Upper lobe of right lung (tissue), 1 donor: ENCODE results near the gene PCDHGA1. TPM values are rescaled to one million over a fixed set of nuclear protein-coding genes. Genes with fewer than 3 reads are reported as not detected.
"Not testable (repeated sequence)": the region's sequence is repeated elsewhere in the genome, so short reads cannot be mapped to it uniquely, and the experiment has no call there.

Experiments used
- ATAC-seq: fragments of 200-7000 bp; cut with Tn5 transposase; one replicate; pipeline ENCODE4 v1.9.1; 2020; ENCODE audit warnings: mild to moderate bottlenecking, moderate library complexity
- DNase-seq: peaks from one replicate; pipeline ENCODE4 v3.0.0-alpha.2; 2020
- H3K27ac ChIP-seq: fragments of 200-600 bp; one replicate; pipeline ENCODE4 v1.8.0; 2022
- H3K27me3 ChIP-seq: fragments of 200-600 bp; one replicate; pipeline ENCODE4 v1.8.0; 2022; ENCODE audit warnings: mild to moderate bottlenecking
- H3K36me3 ChIP-seq: fragments of 200-600 bp; one replicate; pipeline ENCODE4 v1.8.0; 2022
- H3K4me1 ChIP-seq: fragments of 200-600 bp; one replicate; pipeline ENCODE4 v1.8.0; 2022
- H3K4me3 ChIP-seq: fragments of 200-600 bp; one replicate; pipeline ENCODE4 v1.8.0; 2022; ENCODE audit warnings: mild to moderate bottlenecking
- H3K9me3 ChIP-seq: fragments of 200-600 bp; one replicate; pipeline ENCODE4 v1.8.0; 2022
- intact Hi-C: fragments of 100-400 bp; cut with DNase I; formaldehyde crosslinking; loops from one replicate; pipeline ENCODE4 v1.11.0; 2022
- total RNA-seq: library from RNA; stranded (reverse); fragmentation: NEBNext Ultra II Directional; extraction: Animal tissue kit (Norgen Biotek cat#: 25700); gene quantifications from one replicate; pipeline ENCODE4 v1.2.1, GENCODE V29; 2021
- TF ChIP-seq, protein P1 (sequence below): fragments of 200-600 bp; IDR thresholded peaks from one replicate; pipeline ENCODE4 v1.8.0; 2022; ENCODE audit warnings: antibody characterized with exemption
- donor health status: DM: no; HTN: yes; CAD: no; lungs with severe emphysema.

Gene PCDHGA1
- total RNA-seq, 1 donor from 2014 or later = 0.46 TPM

DNA sequence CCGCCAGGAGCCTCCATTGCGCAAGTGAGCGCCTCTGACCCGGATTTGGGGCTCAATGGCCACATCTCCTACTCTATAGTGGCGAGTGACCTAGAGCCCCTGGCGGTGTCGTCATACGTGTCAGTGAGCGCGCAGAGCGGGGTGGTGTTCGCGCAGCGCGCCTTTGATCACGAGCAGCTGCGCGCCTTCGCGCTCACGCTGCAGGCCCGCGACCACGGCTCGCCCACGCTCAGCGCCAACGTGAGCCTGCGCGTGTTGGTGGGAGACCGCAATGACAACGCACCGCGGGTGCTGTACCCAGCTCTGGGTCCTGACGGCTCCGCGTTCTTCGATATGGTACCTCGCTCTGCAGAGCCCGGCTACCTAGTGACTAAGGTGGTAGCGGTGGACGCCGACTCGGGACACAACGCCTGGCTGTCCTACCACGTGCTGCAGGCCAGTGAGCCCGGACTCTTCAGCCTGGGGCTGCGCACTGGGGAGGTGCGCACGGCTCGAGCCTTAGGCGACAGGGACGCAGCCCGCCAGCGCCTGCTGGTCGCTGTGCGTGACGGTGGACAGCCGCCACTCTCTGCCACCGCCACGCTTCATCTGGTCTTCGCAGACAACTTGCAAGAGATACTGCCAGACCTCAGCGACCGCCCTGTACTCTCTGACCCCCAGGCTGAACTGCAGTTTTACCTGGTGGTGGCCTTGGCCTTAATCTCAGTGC is 79.4 kb downstream of the PCDHGA1 start:
- Histone ChIP-seq H3K4me3 (no peak overlapping the region), H3K9me3 (peaks cover 50% of the 10 kb centered on the region), H3K27ac (no peak overlapping the region), H3K4me1 (no peaks in the 10 kb centered on the region), H3K36me3 (no peaks in the 10 kb centered on the region), H3K27me3 (peaks cover 11% of the 10 kb centered on the region)
- ATAC-seq (no peak), DNase-seq (no peak)
- TF ChIP-seq, protein P1, sequence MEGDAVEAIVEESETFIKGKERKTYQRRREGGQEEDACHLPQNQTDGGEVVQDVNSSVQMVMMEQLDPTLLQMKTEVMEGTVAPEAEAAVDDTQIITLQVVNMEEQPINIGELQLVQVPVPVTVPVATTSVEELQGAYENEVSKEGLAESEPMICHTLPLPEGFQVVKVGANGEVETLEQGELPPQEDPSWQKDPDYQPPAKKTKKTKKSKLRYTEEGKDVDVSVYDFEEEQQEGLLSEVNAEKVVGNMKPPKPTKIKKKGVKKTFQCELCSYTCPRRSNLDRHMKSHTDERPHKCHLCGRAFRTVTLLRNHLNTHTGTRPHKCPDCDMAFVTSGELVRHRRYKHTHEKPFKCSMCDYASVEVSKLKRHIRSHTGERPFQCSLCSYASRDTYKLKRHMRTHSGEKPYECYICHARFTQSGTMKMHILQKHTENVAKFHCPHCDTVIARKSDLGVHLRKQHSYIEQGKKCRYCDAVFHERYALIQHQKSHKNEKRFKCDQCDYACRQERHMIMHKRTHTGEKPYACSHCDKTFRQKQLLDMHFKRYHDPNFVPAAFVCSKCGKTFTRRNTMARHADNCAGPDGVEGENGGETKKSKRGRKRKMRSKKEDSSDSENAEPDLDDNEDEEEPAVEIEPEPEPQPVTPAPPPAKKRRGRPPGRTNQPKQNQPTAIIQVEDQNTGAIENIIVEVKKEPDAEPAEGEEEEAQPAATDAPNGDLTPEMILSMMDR = no peak
- intact Hi-C loops = no loop called here

DNA sequence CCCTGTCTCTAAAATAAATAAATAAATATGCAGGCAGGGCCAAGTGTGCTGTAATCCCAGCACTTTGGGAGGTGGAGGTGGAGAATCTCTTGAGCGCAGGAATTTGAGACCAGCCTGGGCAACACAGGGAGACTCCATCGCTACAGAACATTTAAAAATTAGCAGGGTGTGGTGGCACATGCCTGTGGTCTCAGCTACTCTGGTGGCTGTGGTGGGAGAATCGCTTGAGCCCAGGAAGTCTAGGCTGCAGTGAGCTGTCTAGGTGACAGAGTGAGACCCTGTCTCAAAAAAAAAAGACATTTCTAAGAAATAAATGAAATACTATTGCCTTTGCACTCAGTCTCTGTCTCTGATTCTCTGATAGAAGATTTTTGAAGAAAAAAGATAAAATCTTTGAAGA is 81.3 kb downstream of the PCDHGA1 start:
- TF ChIP-seq, protein P1 = no peak
- Histone ChIP-seq H3K27ac (no peak overlapping the region), H3K4me3 (no peak overlapping the region), H3K36me3 (no peaks in the 10 kb centered on the region), H3K9me3 (peaks cover 49% of the 10 kb centered on the region), H3K27me3 (peaks cover 11% of the 10 kb centered on the region), H3K4me1 (no peaks in the 10 kb centered on the region)
- no peak for DNase-seq
- no peak for ATAC-seq
- intact Hi-C loops = no loop called here

DNA sequence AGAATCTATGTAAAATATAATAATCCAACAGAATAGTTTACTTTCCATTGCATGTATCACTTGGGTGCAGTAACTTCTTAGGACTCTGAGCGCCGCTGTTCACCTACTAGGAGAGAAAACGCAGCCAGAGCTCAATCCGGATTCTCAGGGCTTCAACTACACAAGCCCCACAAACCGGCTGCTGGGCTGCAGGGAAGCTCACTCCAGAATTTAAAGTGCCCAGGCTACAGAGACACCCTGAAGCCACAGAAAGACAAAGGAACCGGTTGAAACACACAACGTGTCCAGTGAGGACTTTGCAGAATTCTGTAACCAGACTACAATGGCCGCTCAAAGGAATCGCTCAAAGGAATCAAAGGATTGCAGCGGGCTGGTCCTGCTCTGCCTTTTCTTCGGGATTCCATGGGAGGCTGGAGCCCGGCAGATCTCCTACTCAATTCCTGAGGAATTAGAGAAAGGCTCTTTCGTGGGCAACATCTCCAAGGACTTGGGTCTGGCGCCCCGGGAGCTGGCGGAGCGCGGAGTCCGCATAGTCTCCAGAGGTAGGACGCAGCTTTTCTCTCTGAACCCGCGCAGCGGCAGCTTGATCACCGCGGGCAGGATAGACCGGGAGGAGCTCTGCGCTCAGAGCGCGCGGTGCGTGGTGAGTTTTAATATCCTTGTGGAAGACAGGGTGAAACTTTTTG is 82.7 kb downstream of the PCDHGA1 start, which contains the start of gene PCDHGA10:
PCDHGA10 (plus strand) TSS at position 134 of the 686 bp plus-strand sequence; CDS start at position 323, 189 bp downstream.
- intact Hi-C loops = no loop called here
- H3K9me3 ChIP-seq = peaks cover 55% of the 10 kb centered on the region
- no peak for DNase-seq
- peak; percentile 79 for ATAC-seq
- TF ChIP-seq, protein P1 = peak; percentile 56
- peak within 1 kb of the TSS; percentile 39 for H3K4me3 ChIP-seq
- H3K27me3 ChIP-seq = peaks cover 11% of the 10 kb centered on the region
- no peak within 1 kb of the TSS for H3K27ac ChIP-seq
- H3K36me3 ChIP-seq = no peaks in the 10 kb centered on the region
- H3K4me1 ChIP-seq = no peaks in the 10 kb centered on the region

DNA sequence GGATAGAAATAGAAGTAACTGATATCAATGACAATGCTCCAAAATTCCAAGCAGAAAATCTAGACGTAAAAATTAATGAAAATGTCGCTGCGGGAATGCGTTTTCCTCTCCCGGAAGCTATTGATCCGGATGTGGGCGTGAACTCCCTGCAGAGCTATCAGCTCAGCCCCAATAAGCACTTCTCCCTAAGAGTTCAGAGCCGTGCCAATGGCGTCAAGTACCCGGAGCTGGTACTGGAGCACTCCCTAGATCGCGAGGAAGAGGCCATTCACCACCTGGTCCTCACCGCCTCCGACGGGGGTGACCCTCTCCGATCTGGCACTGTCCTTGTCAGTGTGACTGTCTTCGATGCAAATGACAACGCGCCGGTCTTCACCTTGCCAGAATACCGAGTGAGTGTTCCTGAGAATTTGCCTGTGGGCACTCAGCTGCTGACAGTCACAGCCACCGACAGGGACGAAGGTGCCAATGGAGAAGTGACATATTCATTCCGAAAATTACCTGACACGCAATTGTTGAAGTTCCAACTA is 83.3 kb downstream of the PCDHGA1 start:
- H3K27ac ChIP-seq = no peak overlapping the region
- H3K9me3 ChIP-seq = peaks cover 53% of the 10 kb centered on the region
- intact Hi-C loops = no loop called here
- peak overlapping the region; percentile 39 for H3K4me3 ChIP-seq
- DNase-seq (no peak), ATAC-seq (no peak)
- peaks cover 11% of the 10 kb centered on the region for H3K27me3 ChIP-seq
- no peaks in the 10 kb centered on the region for H3K36me3 ChIP-seq
- H3K4me1 ChIP-seq = no peaks in the 10 kb centered on the region
- TF ChIP-seq, protein P1 = no peak

DNA sequence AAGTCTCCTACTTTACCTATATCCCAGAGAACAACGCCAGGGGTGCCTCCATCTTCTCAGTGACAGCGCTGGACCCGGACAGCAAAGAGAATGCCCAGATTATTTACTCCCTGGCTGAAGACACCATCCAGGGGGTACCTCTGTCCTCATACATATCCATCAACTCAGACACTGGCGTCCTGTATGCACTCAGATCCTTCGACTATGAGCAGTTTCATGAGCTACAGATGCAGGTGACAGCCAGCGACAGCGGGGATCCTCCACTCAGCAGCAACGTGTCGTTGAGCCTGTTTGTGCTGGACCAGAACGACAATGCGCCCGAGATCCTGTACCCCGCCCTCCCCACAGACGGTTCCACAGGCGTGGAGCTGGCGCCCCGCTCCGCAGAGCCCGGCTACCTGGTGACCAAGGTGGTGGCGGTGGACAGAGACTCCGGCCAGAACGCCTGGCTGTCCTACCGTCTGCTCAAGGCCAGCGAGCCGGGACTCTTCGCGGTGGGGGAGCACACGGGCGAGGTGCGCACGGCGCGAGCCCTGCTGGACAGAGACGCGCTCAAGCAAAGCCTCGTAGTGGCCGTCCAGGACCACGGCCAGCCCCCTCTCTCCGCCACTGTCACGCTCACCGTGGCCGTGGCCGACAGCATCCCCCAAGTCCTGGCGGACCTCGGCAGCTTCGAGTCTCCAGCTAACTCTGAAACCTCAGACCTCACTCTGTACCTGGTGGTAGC is 84.4 kb downstream of the PCDHGA1 start:
- ATAC-seq, H3K4me1 ChIP-seq, H3K27ac ChIP-seq, H3K36me3 ChIP-seq, DNase-seq, intact Hi-C loops, H3K4me3 ChIP-seq: not testable (repeated sequence)
- H3K9me3 ChIP-seq = peaks cover 53% of the 10 kb centered on the region
- H3K27me3 ChIP-seq = peaks cover 16% of the 10 kb centered on the region

DNA sequence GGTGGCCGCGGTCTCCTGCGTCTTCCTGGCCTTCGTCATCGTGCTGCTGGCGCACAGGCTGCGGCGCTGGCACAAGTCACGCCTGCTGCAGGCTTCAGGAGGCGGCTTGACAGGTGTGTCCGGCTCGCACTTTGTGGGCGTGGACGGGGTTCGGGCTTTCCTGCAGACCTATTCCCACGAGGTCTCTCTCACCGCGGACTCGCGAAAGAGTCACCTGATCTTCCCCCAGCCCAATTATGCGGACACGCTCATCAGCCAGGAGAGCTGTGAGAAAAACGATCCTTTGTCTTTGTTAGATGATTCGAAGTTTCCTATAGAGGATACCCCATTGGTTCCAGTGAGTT is 84.9 kb downstream of the PCDHGA1 start:
- H3K4me3 ChIP-seq, H3K27ac ChIP-seq, H3K4me1 ChIP-seq, DNase-seq, H3K36me3 ChIP-seq, ATAC-seq, intact Hi-C loops: not testable (repeated sequence)
- peaks cover 55% of the 10 kb centered on the region for H3K9me3 ChIP-seq
- peaks cover 12% of the 10 kb centered on the region for H3K27me3 ChIP-seq
